GM10248 (cell line): ENCODE data around the gene PCDHGA2.

ENCODE experiments used
- CTCF ChIA-PET: fragments of 300-600 bp; sonication (Branson Sonifier 250); formaldehyde crosslinking; extraction: SDS; loops from one replicate; lab custom pipeline; 2021; ENCODE audit warnings: antibody characterized with exemption; lab: Yijun Ruan, JAX
- POLR2A ChIA-PET: fragments of 350-650 bp; sonication (Branson Sonifier 250); formaldehyde crosslinking; extraction: SDS; loops from one replicate; lab custom pipeline; 2020; ENCODE audit warnings: antibody characterized with exemption; lab: Yijun Ruan, JAX
- DNase-seq: peaks from one replicate; pipeline ENCODE4 v3.0.0; 2012; ENCODE audit errors: extremely low spot score
- TF ChIP-seq, protein P1 (sequence below): IDR thresholded peaks from 2 replicates; pipeline ENCODE4 v1.5.1; 2012; ENCODE audit warnings: mild to moderate bottlenecking, low read depth; ENCODE audit errors: extremely low read depth, missing control alignments, control extremely low read depth

The PCDHGA2 gene

GRCh38 chr5:141392429-141393198 lies 54.1 kb downstream of the PCDHGA2 start, which contains the start of gene PCDHGA8:
Gene PCDHGA8, plus strand, starts transcription at chr5:141392633. Its CDS starts 181 bp downstream, at chr5:141392814.
- TF ChIP-seq, protein P1, sequence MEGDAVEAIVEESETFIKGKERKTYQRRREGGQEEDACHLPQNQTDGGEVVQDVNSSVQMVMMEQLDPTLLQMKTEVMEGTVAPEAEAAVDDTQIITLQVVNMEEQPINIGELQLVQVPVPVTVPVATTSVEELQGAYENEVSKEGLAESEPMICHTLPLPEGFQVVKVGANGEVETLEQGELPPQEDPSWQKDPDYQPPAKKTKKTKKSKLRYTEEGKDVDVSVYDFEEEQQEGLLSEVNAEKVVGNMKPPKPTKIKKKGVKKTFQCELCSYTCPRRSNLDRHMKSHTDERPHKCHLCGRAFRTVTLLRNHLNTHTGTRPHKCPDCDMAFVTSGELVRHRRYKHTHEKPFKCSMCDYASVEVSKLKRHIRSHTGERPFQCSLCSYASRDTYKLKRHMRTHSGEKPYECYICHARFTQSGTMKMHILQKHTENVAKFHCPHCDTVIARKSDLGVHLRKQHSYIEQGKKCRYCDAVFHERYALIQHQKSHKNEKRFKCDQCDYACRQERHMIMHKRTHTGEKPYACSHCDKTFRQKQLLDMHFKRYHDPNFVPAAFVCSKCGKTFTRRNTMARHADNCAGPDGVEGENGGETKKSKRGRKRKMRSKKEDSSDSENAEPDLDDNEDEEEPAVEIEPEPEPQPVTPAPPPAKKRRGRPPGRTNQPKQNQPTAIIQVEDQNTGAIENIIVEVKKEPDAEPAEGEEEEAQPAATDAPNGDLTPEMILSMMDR: no peak
- DNase-seq: no peak
- ChIA-PET POLR2A (no interaction called here), CTCF (interaction anchor here (0.7 to 1.6 kb wide), 4 partner anchors 73 to 574 kb away, joined by 3 to 4 read pairs (median 3); no protein-coding TSS in a partner anchor)
